KBM-7 (cell line): ENCODE results near the gene SLC7A6.
A peak's percentile ranks its signal among the peaks of the same experiment; 100 is the strongest.

Experiments
- DNase-seq: peaks from one replicate; pipeline ENCODE4 v3.0.0-alpha.2; 2015
- in situ Hi-C: fragments of 300-500 bp; cut with MboI; formaldehyde crosslinking; loops from 2 replicates; pipeline ENCODE4 v1.14.3; 2020; ENCODE audit warnings: low sequenced_read_pairs, low pct_unique_long_range_greater_than_20kb, mixed read lengths

The SLC7A6 gene

DNA sequence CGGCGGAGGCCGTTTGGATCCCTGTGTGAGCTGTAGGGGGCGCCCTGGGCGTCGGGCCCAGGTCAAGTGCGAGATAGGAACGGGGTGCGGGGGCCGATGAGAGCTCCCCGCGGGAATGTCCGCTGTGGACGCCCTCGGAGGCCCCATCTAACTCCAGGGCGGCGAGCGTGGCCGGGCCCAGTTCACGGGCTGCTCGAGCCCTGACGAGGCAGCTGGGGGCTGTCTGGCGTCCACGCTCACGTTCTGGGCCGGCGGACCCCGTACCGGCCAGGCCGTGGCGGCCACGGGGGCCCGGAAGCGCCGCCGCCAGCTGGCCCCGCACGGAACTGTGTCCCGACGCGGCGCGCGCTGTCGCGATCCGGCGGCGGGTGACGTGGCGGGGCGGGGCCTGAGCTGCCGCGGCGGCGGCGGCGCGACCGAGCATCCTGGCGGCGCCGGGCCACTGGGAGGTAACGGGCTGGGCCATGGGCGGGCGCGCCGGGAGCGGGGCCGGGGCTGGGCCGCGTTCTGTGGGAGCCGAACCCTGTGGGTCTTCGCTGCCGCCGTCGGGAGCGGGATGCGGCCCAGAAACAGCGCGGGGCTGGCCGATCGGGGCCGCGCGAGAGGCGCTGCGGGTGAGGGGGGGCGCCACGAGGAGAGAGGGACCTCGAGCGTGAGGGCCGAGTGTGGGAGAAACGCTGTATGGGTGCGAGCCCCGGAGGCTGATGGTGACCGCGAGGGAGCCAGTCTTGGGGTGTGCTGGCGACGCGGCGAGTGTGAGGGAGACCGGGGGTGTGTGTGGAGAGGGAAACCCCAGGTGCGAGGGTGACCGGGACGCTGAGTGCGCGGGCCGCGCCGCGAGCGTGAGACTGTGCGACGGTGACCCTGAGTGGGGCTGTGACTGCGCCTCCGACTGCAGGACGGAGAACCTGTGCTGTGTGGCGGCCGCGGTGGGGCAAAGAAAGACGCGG, at the start of gene SLC7A6:
SLC7A6 (plus strand) TSS at position 399 of the 950 bp plus-strand sequence. CDS start 10,201 bp downstream, outside the sequence.
- in situ Hi-C loops = loop anchor here (10.0 kb wide), 1 partner anchor 60 kb away; no protein-coding TSS in a partner anchor
- DNase-seq = peak; percentile 93

- no peak for DNase-seq
- in situ Hi-C loops = no loop called here
These were observed 49.6 kb upstream of the SLC7A6 start for GRCh38 chr16:68214726-68215125.

- in situ Hi-C loops = no loop called here
- no peak for DNase-seq
These were observed 49.0 kb upstream of the SLC7A6 start for GRCh38 chr16:68215302-68215701.

- DNase-seq = no peak
- in situ Hi-C loops = no loop called here
These were observed 48.1 kb upstream of the SLC7A6 start for GRCh38 chr16:68216240-68216639.

DNA sequence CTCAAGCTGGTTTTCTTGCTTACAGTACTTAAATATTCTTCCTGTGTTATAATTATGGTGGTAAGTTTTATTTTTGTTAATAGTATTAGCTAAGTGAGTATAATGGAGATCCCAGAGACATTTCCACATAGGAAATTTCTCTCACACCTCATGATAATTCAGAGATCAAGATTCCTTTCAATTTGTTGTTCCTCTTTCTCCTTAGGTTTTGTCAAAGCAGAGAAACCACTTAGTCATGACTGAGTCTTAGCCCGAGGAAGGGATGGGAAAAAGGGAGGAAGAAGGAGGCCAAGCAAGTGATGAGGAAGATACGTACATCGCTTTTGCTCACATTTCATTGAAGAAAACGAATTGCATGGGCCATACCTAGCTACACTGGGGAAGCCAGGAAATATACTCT, 46.8 kb upstream of the SLC7A6 start:
- in situ Hi-C loops = no loop called here
- DNase-seq = no peak

DNA sequence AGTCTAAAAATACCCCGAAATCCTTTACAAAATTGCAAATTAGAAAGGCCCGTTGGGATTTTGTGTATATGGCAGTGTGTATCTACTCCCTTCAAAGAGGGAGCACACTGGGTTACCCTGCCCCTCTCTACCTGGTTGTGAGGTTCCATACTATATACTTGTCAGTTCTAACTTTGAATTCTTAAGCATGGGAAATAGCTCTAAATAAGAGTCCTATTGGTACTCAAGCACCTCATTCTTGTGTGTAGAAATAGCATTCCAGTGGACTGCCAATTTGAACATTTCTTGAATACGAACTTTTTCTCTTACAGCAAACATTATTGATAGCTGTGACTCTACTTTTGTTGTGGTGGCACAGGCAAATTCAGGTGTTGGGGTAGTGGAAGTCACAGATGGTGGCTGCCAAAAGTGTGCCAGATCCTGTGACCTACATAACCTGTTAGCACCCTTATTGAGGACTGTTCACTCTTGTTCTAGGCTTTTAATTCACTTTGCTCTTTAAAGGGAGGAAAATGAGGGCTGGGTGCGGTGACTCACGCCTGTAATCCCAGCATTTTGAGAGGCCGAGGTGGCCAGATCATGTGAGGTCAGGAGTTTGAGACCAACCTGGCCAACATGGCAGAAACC, 44.5 kb upstream of the SLC7A6 start:
- no peak for DNase-seq
- in situ Hi-C loops = no loop called here

- DNase-seq = no peak
- in situ Hi-C loops = no loop called here
These were observed 41.3 kb upstream of the SLC7A6 start for GRCh38 chr16:68223072-68223471.

GRCh38 chr16:68226116-68226515, 38.2 kb upstream of the SLC7A6 start:
- in situ Hi-C loops = no loop called here
- no peak for DNase-seq

GRCh38 chr16:68227183-68227793, 37.0 kb upstream of the SLC7A6 start:
- in situ Hi-C loops = no loop called here
- peak; percentile 44 for DNase-seq

- DNase-seq = no peak
- in situ Hi-C loops = no loop called here
These were observed 36.3 kb upstream of the SLC7A6 start for GRCh38 chr16:68227850-68228553.

- no peak for DNase-seq
- in situ Hi-C loops = no loop called here
These were observed 35.7 kb upstream of the SLC7A6 start for GRCh38 chr16:68228652-68229051.

DNA sequence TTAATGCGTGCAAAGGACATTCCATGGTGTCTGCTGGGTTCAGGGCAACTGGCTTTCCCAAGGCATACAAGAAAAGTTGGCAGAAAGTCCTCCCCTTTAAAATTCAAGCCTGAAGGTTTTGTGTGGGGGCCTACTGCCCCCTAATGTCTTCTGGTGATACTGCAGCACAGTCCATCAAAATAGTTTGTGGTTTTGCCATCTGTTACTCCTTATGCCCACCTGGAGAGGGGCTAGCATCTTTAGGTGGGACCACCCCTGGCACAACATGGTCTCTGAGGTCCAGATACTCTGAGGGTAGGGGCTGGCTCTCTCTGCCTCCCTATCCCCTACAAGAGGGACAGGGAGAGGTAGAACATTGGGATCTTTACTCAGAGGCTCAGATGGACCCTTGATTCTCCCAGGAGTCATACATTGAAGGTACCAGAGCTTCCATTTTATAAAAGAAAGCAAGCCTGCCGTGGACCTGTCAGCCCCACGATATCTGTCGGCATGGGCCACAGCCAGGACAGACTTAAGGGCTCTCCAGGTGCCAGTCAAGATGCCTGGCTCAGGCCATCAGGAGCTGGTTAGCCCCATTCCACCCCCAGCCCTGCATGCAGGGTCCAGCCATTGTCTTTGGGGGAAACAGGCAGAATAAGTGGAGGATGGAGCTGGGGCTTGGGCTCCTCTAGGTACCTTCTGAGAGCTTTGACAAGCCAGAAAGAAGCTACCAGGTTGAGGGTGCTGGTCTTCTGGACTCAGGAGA, 34.7 kb upstream of the SLC7A6 start:
- in situ Hi-C loops = no loop called here
- peak; percentile 81 for DNase-seq

- in situ Hi-C loops = no loop called here
These were observed 34.2 kb upstream of the SLC7A6 start for GRCh38 chr16:68230176-68230571.

GRCh38 chr16:68230956-68231355, 33.4 kb upstream of the SLC7A6 start:
- in situ Hi-C loops = no loop called here
- DNase-seq = no peak

More at GRCh38 chr16:68230176-68230571, 34.2 kb upstream of the SLC7A6 start:
- no peak for DNase-seq

GRCh38 chr16:68231384-68232136, 32.8 kb upstream of the SLC7A6 start:
- in situ Hi-C loops = no loop called here

GRCh38 chr16:68232335-68232734, 32.0 kb upstream of the SLC7A6 start:
- DNase-seq = no peak
- in situ Hi-C loops = no loop called here

More at GRCh38 chr16:68231384-68232136, 32.8 kb upstream of the SLC7A6 start:
- no peak for DNase-seq

- in situ Hi-C loops = no loop called here
These were observed 31.1 kb upstream of the SLC7A6 start for GRCh38 chr16:68233085-68233834.

More at GRCh38 chr16:68233085-68233834, 31.1 kb upstream of the SLC7A6 start:
- no peak for DNase-seq
